H1 (cell line): ENCODE results near the gene DNAJC6. TPM values are rescaled to one million over a fixed set of nuclear protein-coding genes. Genes with fewer than 3 reads are reported as not detected.

Source experiments
- CTCF ChIA-PET: fragments of 300-600 bp; sonication (Branson Sonifier 250); formaldehyde crosslinking; loops from one replicate; lab custom pipeline; 2021; ENCODE audit not compliant: partially characterized antibody; lab: Charles Lee
- POLR2A ChIA-PET: fragments of 300-600 bp; sonication (Branson Sonifier 250); formaldehyde crosslinking; loops from one replicate; lab custom pipeline; 2021; ENCODE audit warnings: inconsistent platforms; ENCODE audit not compliant: partially characterized antibody; lab: Charles Lee
- DNase-seq, 2 experiments: peaks; one replicate each; pipeline versions ENCODE4 v3.0.0 to v3.0.0-alpha.2; 2010 to 2022; ENCODE audit warnings: low spot score in 2 of 2, low read depth in 1 of 2, mixed read lengths in 1 of 2
- FAIRE-seq: peaks from 2 replicates; lab custom pipeline; 2011; peaks lifted over from hg19 to GRCh38; lab: Jason Lieb, UNC
- H2AFZ ChIP-seq: 2 replicates; pipeline ENCODE4 v1.8.1; 2012; ENCODE audit warnings: low read length, inconsistent platforms
- H2AK5ac ChIP-seq: 2 replicates; pipeline ENCODE4 v1.6.1; 2013; ENCODE audit warnings: low read depth, low read length
- H2BK120ac ChIP-seq: replicated peaks from 2 replicates; pipeline ENCODE3; 2013; ENCODE audit warnings: low read depth, low read length, inconsistent platforms
- H2BK12ac ChIP-seq: 2 replicates; pipeline ENCODE4 v1.6.1; 2013; ENCODE audit warnings: low read depth, low read length
- H2BK15ac ChIP-seq: 2 replicates; pipeline ENCODE4 v1.6.1; 2013; ENCODE audit warnings: low read length
- H2BK20ac ChIP-seq: 2 replicates; pipeline ENCODE4 v1.6.1; 2013; ENCODE audit warnings: low read length
- H2BK5ac ChIP-seq: 2 replicates; pipeline ENCODE4 v1.6.1; 2013; ENCODE audit warnings: low read depth, low read length
- H3K14ac ChIP-seq: 2 replicates; pipeline ENCODE4 v1.6.1; 2013; ENCODE audit warnings: inconsistent platforms; ENCODE audit not compliant: insufficient read length
- H3K18ac ChIP-seq: 2 replicates; pipeline ENCODE4 v1.6.1; 2013; ENCODE audit warnings: low read length; ENCODE audit errors: extremely low read depth
- H3K23ac ChIP-seq: 2 replicates; pipeline ENCODE4 v1.6.1; 2013; ENCODE audit warnings: inconsistent platforms; ENCODE audit not compliant: insufficient read length
- H3K23me2 ChIP-seq: 2 replicates; pipeline ENCODE4 v1.6.1; 2013; ENCODE audit warnings: low read depth, low read length
- H3K27ac ChIP-seq: 2 replicates; pipeline ENCODE4 v1.6.1; 2011; ENCODE audit warnings: low read depth, low read length, inconsistent platforms
- H3K27me3 ChIP-seq, 4 experiments: replicated peaks in 1 of 4; 1 replicate in 1 of 4; 2 replicates in 3 of 4; pipeline versions ENCODE4 v1.6.1 to v1.8.1; 2011 to 2013; ENCODE audit warnings: low read length in 3 of 4, mild to moderate bottlenecking in 3 of 4, inconsistent platforms in 2 of 4, mixed read lengths in 2 of 4, moderate library complexity in 1 of 4; ENCODE audit not compliant: control insufficient read depth in 3 of 4, insufficient read depth in 3 of 4; ENCODE audit errors: extremely low read depth in 1 of 4
- H3K36me3 ChIP-seq, 4 experiments: 2 replicates each; pipeline versions ENCODE4 v1.6.1 to v1.8.1; 2011 to 2013; ENCODE audit warnings: mild to moderate bottlenecking in 4 of 4, low read length in 3 of 4, moderate library complexity in 2 of 4, control low read depth in 1 of 4, inconsistent platforms in 1 of 4; ENCODE audit not compliant: insufficient read depth in 4 of 4, control insufficient read depth in 2 of 4
- H3K4ac ChIP-seq: replicated peaks from 2 replicates; pipeline ENCODE3; 2013; ENCODE audit warnings: low read length, low read depth, mixed read lengths, inconsistent platforms; ENCODE audit not compliant: insufficient read length
- H3K4me1 ChIP-seq, 4 experiments: replicated peaks in 1 of 4; 1 replicate in 1 of 4; 2 replicates in 3 of 4; pipeline versions ENCODE4 v1.6.1 to v1.8.1; 2011 to 2013; ENCODE audit warnings: low read length in 3 of 4, inconsistent platforms in 2 of 4, mixed read lengths in 1 of 4; ENCODE audit not compliant: insufficient read depth in 4 of 4, control insufficient read depth in 3 of 4
- H3K4me2 ChIP-seq, 2 experiments: 2 replicates each; pipeline versions ENCODE4 v1.6.1 to v1.8.1; 2011 to 2013; ENCODE audit warnings: low read depth in 2 of 2, low read length in 2 of 2, control low read depth in 1 of 2, inconsistent platforms in 1 of 2, mild to moderate bottlenecking in 1 of 2; ENCODE audit not compliant: insufficient read depth in 1 of 2
- H3K4me3 ChIP-seq, 4 experiments: fragments of 200-600, 300-600 bp in 1 of 4; sonication (generic), shearing (Covaris generic), sonication (Bioruptor Twin) in 1 of 4; 2 replicates each; pipeline versions ENCODE4 v1.5.1 to v1.8.1; 2011 to 2016; ENCODE audit warnings: low read length in 4 of 4, low read depth in 3 of 4, control low read depth in 2 of 4, inconsistent platforms in 2 of 4, mild to moderate bottlenecking in 2 of 4, mixed read lengths in 1 of 4, moderate library complexity in 1 of 4; ENCODE audit not compliant: insufficient read depth in 2 of 4; ENCODE audit errors: extremely low read depth in 1 of 4
- H3K56ac ChIP-seq: replicated peaks from 2 replicates; pipeline ENCODE3; 2013; ENCODE audit warnings: low read depth, mild to moderate bottlenecking, mixed read lengths, low read length, inconsistent platforms; ENCODE audit not compliant: insufficient read length
- H3K79me1 ChIP-seq: 2 replicates; pipeline ENCODE4 v1.6.1; 2013; ENCODE audit warnings: low read depth, low read length, control low read depth
- H3K79me2 ChIP-seq, 2 experiments: 2 replicates each; pipeline versions ENCODE4 v1.6.1 to v1.8.1; 2012 to 2013; ENCODE audit warnings: low read length in 2 of 2, mild to moderate bottlenecking in 2 of 2, inconsistent platforms in 1 of 2; ENCODE audit not compliant: insufficient read depth in 2 of 2, control insufficient read depth in 1 of 2
- H3K9ac ChIP-seq, 4 experiments: replicated peaks in 1 of 4; 1 replicate in 1 of 4; 2 replicates in 3 of 4; pipeline versions ENCODE4 v1.6.1 to v1.8.1; 2011 to 2013; ENCODE audit warnings: low read depth in 3 of 4, low read length in 3 of 4, control low read depth in 2 of 4, mild to moderate bottlenecking in 2 of 4, moderate library complexity in 2 of 4, inconsistent platforms in 1 of 4; ENCODE audit errors: extremely low read depth in 1 of 4
- H3K9me3 ChIP-seq, 2 experiments: 2 replicates each; pipeline versions ENCODE4 v1.6.1 to v1.8.1; 2012 to 2013; ENCODE audit warnings: mild to moderate bottlenecking in 2 of 2, moderate library complexity in 2 of 2, control low read depth in 1 of 2, inconsistent platforms in 1 of 2, low read depth in 1 of 2, low read length in 1 of 2, mixed read lengths in 1 of 2; ENCODE audit not compliant: insufficient read depth in 2 of 2
- H4K20me1 ChIP-seq, 2 experiments: replicated peaks in 1 of 2; 2 replicates each; pipeline versions ENCODE3 to v1.8.1; 2011 to 2013; ENCODE audit warnings: inconsistent platforms in 2 of 2, low read length in 2 of 2, mild to moderate bottlenecking in 1 of 2; ENCODE audit not compliant: insufficient read depth in 2 of 2, control insufficient read depth in 1 of 2
- H4K5ac ChIP-seq: 2 replicates; pipeline ENCODE4 v1.6.1; 2013; ENCODE audit warnings: low read length, low read depth, mixed read lengths, inconsistent platforms; ENCODE audit not compliant: insufficient read length
- H4K8ac ChIP-seq: 2 replicates; pipeline ENCODE4 v1.8.0; 2013; ENCODE audit warnings: mild to moderate bottlenecking, moderate library complexity, low read length, inconsistent platforms; ENCODE audit not compliant: insufficient read depth; ENCODE audit errors: extremely low read depth
- H4K91ac ChIP-seq: replicated peaks from 2 replicates; pipeline ENCODE3; 2013; ENCODE audit warnings: low read length, mixed read lengths, inconsistent platforms; ENCODE audit not compliant: insufficient read length
- ASH2L ChIP-seq: fragments of 200-600, 300-600 bp; sonication (generic); IDR thresholded peaks from one replicate; pipeline ENCODE4 v1.7.1; 2017; ENCODE audit warnings: low read length
- CHD1 ChIP-seq: IDR thresholded peaks from 2 replicates; pipeline ENCODE4 v1.6.1; 2012; ENCODE audit warnings: low read depth, low read length, improper control_type of control experiment
- CTBP2 ChIP-seq: IDR thresholded peaks from 2 replicates; pipeline ENCODE4 v1.7.0; 2011; ENCODE audit warnings: borderline replicate concordance, mild to moderate bottlenecking, moderate library complexity, mixed read lengths, low read length; ENCODE audit not compliant: insufficient read depth, insufficient read length
- PHF8 ChIP-seq: fragments of 200-600 bp; sonication (generic); conservative IDR thresholded peaks from 2 replicates; pipeline ENCODE4 v1.7.1; 2012; ENCODE audit warnings: low read depth, mild to moderate bottlenecking, inconsistent platforms, low read length, moderate library complexity
- RXRA ChIP-seq: IDR thresholded peaks from 2 replicates; pipeline ENCODE4 v1.6.1; 2011; ENCODE audit warnings: low read depth, mild to moderate bottlenecking, low read length, moderate library complexity; ENCODE audit not compliant: insufficient read depth
- SIN3A ChIP-seq, 2 experiments: IDR thresholded peaks in 1 of 2; conservative IDR thresholded peaks in 1 of 2; 2 replicates each; pipeline ENCODE4 v1.6.1; 2011 to 2012; ENCODE audit warnings: low read length in 2 of 2, improper control_type of control experiment in 1 of 2, low read depth in 1 of 2, mild to moderate bottlenecking in 1 of 2
- SP2 ChIP-seq: IDR thresholded peaks from 2 replicates; pipeline ENCODE4 v1.6.1; 2012; ENCODE audit warnings: mild to moderate bottlenecking, low read length, inconsistent platforms
- SUZ12 ChIP-seq: fragments of 200-600 bp; sonication (generic); IDR thresholded peaks from 2 replicates; pipeline ENCODE4 v1.6.1; 2012; ENCODE audit warnings: mild to moderate bottlenecking, inconsistent platforms, low read length, moderate library complexity, mixed read lengths
- WGBS, 2 experiments: shearing (Covaris generic) in 1 of 2; methylation state at CpG; one replicate each; pipeline versions ENCODE4 v1.1.6 to v1.1.7; 2013 to 2015; ENCODE audit warnings: low lambda C conversion rate in 2 of 2, mixed read lengths in 2 of 2, inconsistent platforms in 1 of 2, low coverage in 1 of 2, missing lambda C conversion rate in 1 of 2; ENCODE audit not compliant: insufficient replicate concordance in 2 of 2, insufficient coverage in 1 of 2, insufficient read length in 1 of 2; ENCODE audit errors: extremely low coverage in 1 of 2, missing lambda C conversion rate in 1 of 2; 5-methylcytosine and 5-hydroxymethylcytosine counted together
- polyA plus RNA-seq, 7 experiments: library from polyadenylated mRNA; depleted of rRNA in 3 of 7; stranded (reverse) in 5 of 7; unstranded in 2 of 7; fragments of >200 nt in 5 of 7; fragments of 200-250 nt in 2 of 7; gene quantifications; 1 replicate in 5 of 7; 2 replicates in 1 of 7; 4 replicates in 1 of 7; pipeline versions ENCODE4 v1.2.1 to v1.2.3, GENCODE V29; 2011 to 2013; ENCODE audit warnings: missing spikeins in 2 of 7, mixed read lengths in 2 of 7
- total RNA-seq: library from RNA; stranded (reverse); fragmentation: NEBNext Ultra II Directional; extraction: Animal tissue kit (Norgen Biotek cat#: 25700); gene quantifications from 2 replicates; pipeline ENCODE4 v1.2.1, GENCODE V29; 2021
- TF ChIP-seq, protein P1 (sequence below): IDR thresholded peaks from 2 replicates; pipeline ENCODE4 v1.6.1; 2012; ENCODE audit warnings: low read length, inconsistent platforms
- TF ChIP-seq, protein P2 (sequence below): IDR thresholded peaks from 2 replicates; pipeline ENCODE4 v1.6.1; 2011; ENCODE audit warnings: low read length, improper control_type of control experiment

Gene DNAJC6
- total and polyA plus RNA-seq, 2 of the 8 experiments (the other 6 are each of a cell fraction or from before 2014, with no cell fraction given), result 1.6 to 3.0 TPM

GRCh38 chr1:65443647-65444046, 134.3 kb downstream of the DNAJC6 start:
- H2AFZ ChIP-seq, result no peak overlapping the region
- POLR2A ChIA-PET, result no interaction called here
- TF ChIP-seq, protein P1, sequence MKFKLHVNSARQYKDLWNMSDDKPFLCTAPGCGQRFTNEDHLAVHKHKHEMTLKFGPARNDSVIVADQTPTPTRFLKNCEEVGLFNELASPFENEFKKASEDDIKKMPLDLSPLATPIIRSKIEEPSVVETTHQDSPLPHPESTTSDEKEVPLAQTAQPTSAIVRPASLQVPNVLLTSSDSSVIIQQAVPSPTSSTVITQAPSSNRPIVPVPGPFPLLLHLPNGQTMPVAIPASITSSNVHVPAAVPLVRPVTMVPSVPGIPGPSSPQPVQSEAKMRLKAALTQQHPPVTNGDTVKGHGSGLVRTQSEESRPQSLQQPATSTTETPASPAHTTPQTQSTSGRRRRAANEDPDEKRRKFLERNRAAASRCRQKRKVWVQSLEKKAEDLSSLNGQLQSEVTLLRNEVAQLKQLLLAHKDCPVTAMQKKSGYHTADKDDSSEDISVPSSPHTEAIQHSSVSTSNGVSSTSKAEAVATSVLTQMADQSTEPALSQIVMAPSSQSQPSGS, result no peak
- TF ChIP-seq SUZ12 (no peak), CHD1 (no peak), SP2 (no peak), RXRA (no peak), SIN3A (conservative IDR thresholded peaks at IDR 0.05 in 1 of 2, IDR thresholded peaks at IDR 0.05 in 1 of 2; ENCODE audit: low read depth in 1 of 2, low read length in 2 of 2) (no peak), PHF8 (no peak), CTBP2 (no peak), ASH2L (no peak)
- TF ChIP-seq, protein P2, sequence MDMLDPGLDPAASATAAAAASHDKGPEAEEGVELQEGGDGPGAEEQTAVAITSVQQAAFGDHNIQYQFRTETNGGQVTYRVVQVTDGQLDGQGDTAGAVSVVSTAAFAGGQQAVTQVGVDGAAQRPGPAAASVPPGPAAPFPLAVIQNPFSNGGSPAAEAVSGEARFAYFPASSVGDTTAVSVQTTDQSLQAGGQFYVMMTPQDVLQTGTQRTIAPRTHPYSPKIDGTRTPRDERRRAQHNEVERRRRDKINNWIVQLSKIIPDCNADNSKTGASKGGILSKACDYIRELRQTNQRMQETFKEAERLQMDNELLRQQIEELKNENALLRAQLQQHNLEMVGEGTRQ, result no peak

More at GRCh38 chr1:65443647-65444046, 134.3 kb downstream of the DNAJC6 start:
- no peaks in the 10 kb centered on the region; a peak in 1 of 8 replicates for H3K36me3 ChIP-seq
- peaks cover 0 to 11% (median 7%) of the 10 kb centered on the region in 4 experiments; a peak in 5 of 7 replicates for H3K4me1 ChIP-seq
- no peak overlapping the region for H2BK15ac ChIP-seq
- H2BK120ac ChIP-seq, result no peak overlapping the region
- no peak overlapping the region for H2BK12ac ChIP-seq
- peak overlapping the region in 1 of 4 experiments; percentile 29; a peak in 1 of 8 replicates for H3K4me3 ChIP-seq
- H3K23me2 ChIP-seq, result peaks cover 1% of the 10 kb centered on the region; the same call in 1 of the 2 replicates
- H3K4ac ChIP-seq, result no peak overlapping the region
- H3K9ac ChIP-seq, result no peak overlapping the region
- H2BK5ac ChIP-seq, result no peak overlapping the region
- H3K79me1 ChIP-seq, result no peaks in the 10 kb centered on the region
- H4K91ac ChIP-seq, result no peak overlapping the region
- no peak overlapping the region for H3K23ac ChIP-seq
- no peak overlapping the region for H3K18ac ChIP-seq
- CTCF ChIA-PET, result interaction anchor here (1.0 to 1.8 kb wide), 2 partner anchors 13 to 23 kb away, joined by 3 to 4 read pairs; no protein-coding TSS in a partner anchor
- no peaks in the 10 kb centered on the region; a peak in 1 of 7 replicates for H3K27me3 ChIP-seq
- no peak overlapping the region for H2BK20ac ChIP-seq
- H4K5ac ChIP-seq, result no peak overlapping the region
- peak overlapping the region in 1 of 2 experiments; percentile 4; a peak in 2 of 4 replicates for H3K4me2 ChIP-seq
- no peaks in the 10 kb centered on the region for H4K20me1 ChIP-seq
- 72% methylated on average over 2 of the region's 2 CpGs; no CpG with 5 or more reads in 1 of the 2 experiments for WGBS, 2 experiments
- no peaks in the 10 kb centered on the region for H3K79me2 ChIP-seq
- H2AK5ac ChIP-seq, result no peak overlapping the region
- H3K9me3 ChIP-seq, result peaks cover 0 to 9% of the 10 kb centered on the region in 2 experiments; a peak in 1 of 4 replicates
- no peak overlapping the region for H3K56ac ChIP-seq
- H4K8ac ChIP-seq, result no peak overlapping the region
- FAIRE-seq (no peak), DNase-seq (no peak)
- H3K27ac ChIP-seq, result no peak overlapping the region
- no peak overlapping the region for H3K14ac ChIP-seq
